GM12878 (cell line): Measurements from ENCODE around the gene ZNF726.

Source experiments
- ESRRA ChIP-seq: IDR thresholded peaks from 2 replicates; pipeline ENCODE4 v1.6.1; 2012; ENCODE audit warnings: mild to moderate bottlenecking, low read length, improper control_type of control experiment
- FOS ChIP-seq: IDR thresholded peaks from 3 replicates; pipeline ENCODE4 v1.6.1; 2011; ENCODE audit warnings: borderline replicate concordance; ENCODE audit not compliant: insufficient read length; ENCODE audit errors: extremely low read depth
- FOXM1 ChIP-seq: IDR thresholded peaks from 2 replicates; pipeline ENCODE4 v1.6.1; 2012; ENCODE audit warnings: low read depth, mild to moderate bottlenecking, inconsistent platforms, low read length, moderate library complexity
- MXI1 ChIP-seq: fragments of 150-350 bp; IDR thresholded peaks from 2 replicates; pipeline ENCODE4 v1.6.1; 2011; ENCODE audit warnings: low read depth, mild to moderate bottlenecking, inconsistent platforms, low read length, improper control_type of control experiment
- POLR2A ChIP-seq: IDR thresholded peaks from 2 replicates; pipeline ENCODE4 v1.6.1; 2011; ENCODE audit warnings: low read depth, mild to moderate bottlenecking, low read length
- POLR2AphosphoS5 ChIP-seq: IDR thresholded peaks from 2 replicates; pipeline ENCODE4 v1.6.1; 2011; ENCODE audit warnings: mild to moderate bottlenecking, low read length, inconsistent platforms
- TCF7 ChIP-seq: IDR thresholded peaks from 2 replicates; pipeline ENCODE4 v1.6.1; 2014; ENCODE audit warnings: antibody characterized with exemption, borderline replicate concordance
- TF ChIP-seq, protein P1 (sequence below): fragments of 450-650 bp; formaldehyde crosslinking; IDR thresholded peaks from 2 replicates; pipeline ENCODE4 v1.4.0; 2022; ENCODE audit warnings: mild to moderate bottlenecking, moderate library complexity
- TF ChIP-seq, protein P2 (sequence below): IDR thresholded peaks from 2 replicates; pipeline ENCODE4 v1.6.1; 2012; ENCODE audit warnings: low read depth, low read length, improper control_type of control experiment
- TF ChIP-seq, protein P3 (sequence below): IDR thresholded peaks from 2 replicates; pipeline ENCODE4 v1.6.1; 2012; ENCODE audit warnings: mild to moderate bottlenecking, low read depth, low read length
- TF ChIP-seq, protein P4 (sequence below), 3 experiments: IDR thresholded peaks in 2 of 3; conservative IDR thresholded peaks in 1 of 3; 2 replicates each; pipeline ENCODE4 v1.5.1; 2011; ENCODE audit warnings: low read depth in 3 of 3, low read length in 3 of 3, mild to moderate bottlenecking in 3 of 3, control low read depth in 2 of 3, moderate library complexity in 2 of 3, inconsistent platforms in 1 of 3, mixed read lengths in 1 of 3; ENCODE audit not compliant: control insufficient read depth in 2 of 3, insufficient read depth in 1 of 3; ENCODE audit errors: extremely low read depth in 1 of 3

DNA sequence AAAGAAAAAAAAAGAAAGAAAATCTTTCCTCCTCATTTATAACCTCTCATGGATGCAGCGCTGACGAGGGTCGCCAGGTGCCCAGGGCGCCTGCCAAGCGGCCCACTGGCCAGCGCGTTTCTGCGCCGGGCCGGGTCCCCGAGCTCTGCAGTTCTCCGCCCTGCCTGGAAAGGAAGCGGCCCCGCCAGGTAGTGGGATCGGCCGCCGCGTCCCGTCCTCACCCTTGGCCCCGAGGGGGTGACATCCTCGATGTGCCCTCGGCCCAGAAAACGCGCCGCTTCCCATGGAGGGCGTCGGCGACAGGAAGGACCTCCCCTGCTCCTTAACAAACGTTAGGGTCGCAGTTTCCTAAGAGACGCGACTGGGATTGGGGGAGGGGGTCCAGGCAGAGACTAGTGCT is 56.9 kb downstream of the ZNF726 start:
- TF ChIP-seq POLR2A (no peak), MXI1 (no peak), TCF7 (no peak), ESRRA (no peak), POLR2AphosphoS5 (no peak), FOXM1 (no peak), FOS (no peak)
- TF ChIP-seq, protein P1, sequence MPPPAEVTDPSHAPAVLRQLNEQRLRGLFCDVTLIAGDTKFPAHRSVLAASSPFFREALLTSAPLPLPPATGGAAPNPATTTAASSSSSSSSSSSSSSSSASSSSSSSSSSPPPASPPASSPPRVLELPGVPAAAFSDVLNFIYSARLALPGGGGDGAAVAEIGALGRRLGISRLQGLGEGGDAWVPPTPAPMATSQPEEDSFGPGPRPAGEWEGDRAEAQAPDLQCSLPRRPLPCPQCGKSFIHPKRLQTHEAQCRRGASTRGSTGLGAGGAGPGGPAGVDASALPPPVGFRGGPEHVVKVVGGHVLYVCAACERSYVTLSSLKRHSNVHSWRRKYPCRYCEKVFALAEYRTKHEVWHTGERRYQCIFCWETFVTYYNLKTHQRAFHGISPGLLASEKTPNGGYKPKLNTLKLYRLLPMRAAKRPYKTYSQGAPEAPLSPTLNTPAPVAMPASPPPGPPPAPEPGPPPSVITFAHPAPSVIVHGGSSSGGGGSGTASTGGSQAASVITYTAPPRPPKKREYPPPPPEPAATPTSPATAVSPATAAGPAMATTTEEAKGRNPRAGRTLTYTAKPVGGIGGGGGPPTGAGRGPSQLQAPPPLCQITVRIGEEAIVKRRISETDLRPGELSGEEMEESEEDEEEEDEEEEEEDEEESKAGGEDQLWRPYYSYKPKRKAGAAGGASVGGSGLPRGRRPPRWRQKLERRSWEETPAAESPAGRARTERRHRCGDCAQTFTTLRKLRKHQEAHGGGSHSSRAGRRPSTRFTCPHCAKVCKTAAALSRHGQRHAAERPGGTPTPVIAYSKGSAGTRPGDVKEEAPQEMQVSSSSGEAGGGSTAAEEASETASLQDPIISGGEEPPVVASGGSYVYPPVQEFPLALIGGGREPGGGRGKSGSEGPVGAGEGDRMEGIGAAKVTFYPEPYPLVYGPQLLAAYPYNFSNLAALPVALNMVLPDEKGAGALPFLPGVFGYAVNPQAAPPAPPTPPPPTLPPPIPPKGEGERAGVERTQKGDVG, result no peak
- TF ChIP-seq, protein P2, sequence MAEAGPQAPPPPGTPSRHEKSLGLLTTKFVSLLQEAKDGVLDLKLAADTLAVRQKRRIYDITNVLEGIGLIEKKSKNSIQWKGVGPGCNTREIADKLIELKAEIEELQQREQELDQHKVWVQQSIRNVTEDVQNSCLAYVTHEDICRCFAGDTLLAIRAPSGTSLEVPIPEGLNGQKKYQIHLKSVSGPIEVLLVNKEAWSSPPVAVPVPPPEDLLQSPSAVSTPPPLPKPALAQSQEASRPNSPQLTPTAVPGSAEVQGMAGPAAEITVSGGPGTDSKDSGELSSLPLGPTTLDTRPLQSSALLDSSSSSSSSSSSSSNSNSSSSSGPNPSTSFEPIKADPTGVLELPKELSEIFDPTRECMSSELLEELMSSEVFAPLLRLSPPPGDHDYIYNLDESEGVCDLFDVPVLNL, result no peak
- TF ChIP-seq, protein P3, sequence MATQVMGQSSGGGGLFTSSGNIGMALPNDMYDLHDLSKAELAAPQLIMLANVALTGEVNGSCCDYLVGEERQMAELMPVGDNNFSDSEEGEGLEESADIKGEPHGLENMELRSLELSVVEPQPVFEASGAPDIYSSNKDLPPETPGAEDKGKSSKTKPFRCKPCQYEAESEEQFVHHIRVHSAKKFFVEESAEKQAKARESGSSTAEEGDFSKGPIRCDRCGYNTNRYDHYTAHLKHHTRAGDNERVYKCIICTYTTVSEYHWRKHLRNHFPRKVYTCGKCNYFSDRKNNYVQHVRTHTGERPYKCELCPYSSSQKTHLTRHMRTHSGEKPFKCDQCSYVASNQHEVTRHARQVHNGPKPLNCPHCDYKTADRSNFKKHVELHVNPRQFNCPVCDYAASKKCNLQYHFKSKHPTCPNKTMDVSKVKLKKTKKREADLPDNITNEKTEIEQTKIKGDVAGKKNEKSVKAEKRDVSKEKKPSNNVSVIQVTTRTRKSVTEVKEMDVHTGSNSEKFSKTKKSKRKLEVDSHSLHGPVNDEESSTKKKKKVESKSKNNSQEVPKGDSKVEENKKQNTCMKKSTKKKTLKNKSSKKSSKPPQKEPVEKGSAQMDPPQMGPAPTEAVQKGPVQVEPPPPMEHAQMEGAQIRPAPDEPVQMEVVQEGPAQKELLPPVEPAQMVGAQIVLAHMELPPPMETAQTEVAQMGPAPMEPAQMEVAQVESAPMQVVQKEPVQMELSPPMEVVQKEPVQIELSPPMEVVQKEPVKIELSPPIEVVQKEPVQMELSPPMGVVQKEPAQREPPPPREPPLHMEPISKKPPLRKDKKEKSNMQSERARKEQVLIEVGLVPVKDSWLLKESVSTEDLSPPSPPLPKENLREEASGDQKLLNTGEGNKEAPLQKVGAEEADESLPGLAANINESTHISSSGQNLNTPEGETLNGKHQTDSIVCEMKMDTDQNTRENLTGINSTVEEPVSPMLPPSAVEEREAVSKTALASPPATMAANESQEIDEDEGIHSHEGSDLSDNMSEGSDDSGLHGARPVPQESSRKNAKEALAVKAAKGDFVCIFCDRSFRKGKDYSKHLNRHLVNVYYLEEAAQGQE, result no peak
- TF ChIP-seq, protein P4, sequence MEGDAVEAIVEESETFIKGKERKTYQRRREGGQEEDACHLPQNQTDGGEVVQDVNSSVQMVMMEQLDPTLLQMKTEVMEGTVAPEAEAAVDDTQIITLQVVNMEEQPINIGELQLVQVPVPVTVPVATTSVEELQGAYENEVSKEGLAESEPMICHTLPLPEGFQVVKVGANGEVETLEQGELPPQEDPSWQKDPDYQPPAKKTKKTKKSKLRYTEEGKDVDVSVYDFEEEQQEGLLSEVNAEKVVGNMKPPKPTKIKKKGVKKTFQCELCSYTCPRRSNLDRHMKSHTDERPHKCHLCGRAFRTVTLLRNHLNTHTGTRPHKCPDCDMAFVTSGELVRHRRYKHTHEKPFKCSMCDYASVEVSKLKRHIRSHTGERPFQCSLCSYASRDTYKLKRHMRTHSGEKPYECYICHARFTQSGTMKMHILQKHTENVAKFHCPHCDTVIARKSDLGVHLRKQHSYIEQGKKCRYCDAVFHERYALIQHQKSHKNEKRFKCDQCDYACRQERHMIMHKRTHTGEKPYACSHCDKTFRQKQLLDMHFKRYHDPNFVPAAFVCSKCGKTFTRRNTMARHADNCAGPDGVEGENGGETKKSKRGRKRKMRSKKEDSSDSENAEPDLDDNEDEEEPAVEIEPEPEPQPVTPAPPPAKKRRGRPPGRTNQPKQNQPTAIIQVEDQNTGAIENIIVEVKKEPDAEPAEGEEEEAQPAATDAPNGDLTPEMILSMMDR (IDR thresholded peaks at IDR 0.05 in 2 of 3, conservative IDR thresholded peaks at IDR 0.05 in 1 of 3; ENCODE audit: control insufficient read depth in 2 of 3, extremely low read depth in 1 of 3, insufficient read depth in 1 of 3, low read depth in 3 of 3, low read length in 3 of 3), result no peak
